ENCODE data around the gene ZNF697.

- TF ChIP-seq NRF1 (conservative IDR thresholded peaks at IDR 0.05; ENCODE audit: low read depth, low read length) (no peak), ZNF384 (IDR thresholded peaks at IDR 0.05; ENCODE audit: borderline replicate concordance, low read depth, low read length) (no peak)
Measured at GRCh38 chr1:119635811-119636390, 12.2 kb downstream of the ZNF697 start.

Data from GM12878 (cell line).